BLaER1 (cell line): ENCODE data around the gene SLC7A9.
"Not testable (repeated sequence)": the region's sequence is repeated elsewhere in the genome, so short reads cannot be mapped to it uniquely, and the experiment has no call there.

Experiments
- H3K27ac ChIP-seq: shearing (Covaris generic); formaldehyde crosslinking; 2 replicates; pipeline ENCODE4 v1.8.1; 2022
- H3K27me3 ChIP-seq: shearing (Covaris generic); formaldehyde crosslinking; 2 replicates; pipeline ENCODE4 v1.8.1; 2022
- H3K36me3 ChIP-seq: shearing (Covaris generic); formaldehyde crosslinking; 2 replicates; pipeline ENCODE4 v1.8.1; 2022
- H3K4me1 ChIP-seq: shearing (Covaris generic); formaldehyde crosslinking; 2 replicates; pipeline ENCODE4 v1.8.1; 2022
- H3K4me2 ChIP-seq: shearing (Covaris generic); formaldehyde crosslinking; 2 replicates; pipeline ENCODE4 v1.8.1; 2022
- H3K4me3 ChIP-seq: shearing (Covaris generic); formaldehyde crosslinking; 2 replicates; pipeline ENCODE4 v1.8.1; 2022
- H3K9ac ChIP-seq: shearing (Covaris generic); formaldehyde crosslinking; 2 replicates; pipeline ENCODE4 v1.8.1; 2022
- H3K9me3 ChIP-seq: shearing (Covaris generic); formaldehyde crosslinking; 2 replicates; pipeline ENCODE4 v1.8.1; 2022
- H4K20me1 ChIP-seq: shearing (Covaris generic); formaldehyde crosslinking; 2 replicates; pipeline ENCODE4 v1.8.1; 2022
- Cebpa-rat ChIP-seq: shearing (Covaris generic); IDR thresholded peaks from 2 replicates; pipeline ENCODE4 v1.8.1; 2022

Gene SLC7A9

GRCh38 chr19:32852216-32852615, 17.4 kb downstream of the SLC7A9 start:
- no peak overlapping the region for H3K27ac ChIP-seq
- no peak overlapping the region for H3K4me3 ChIP-seq
- no peak for TF ChIP-seq Cebpa-rat
- no peak overlapping the region for H3K4me2 ChIP-seq
- no peaks in the 10 kb centered on the region for H3K27me3 ChIP-seq
- no peaks in the 10 kb centered on the region for H3K36me3 ChIP-seq
- no peaks in the 10 kb centered on the region for H3K4me1 ChIP-seq
- H3K9me3 ChIP-seq, result no peaks in the 10 kb centered on the region
- H4K20me1 ChIP-seq, result no peaks in the 10 kb centered on the region
- H3K9ac ChIP-seq, result no peak overlapping the region

GRCh38 chr19:32848035-32848434, 21.5 kb downstream of the SLC7A9 start:
- H3K27me3 ChIP-seq, H3K27ac ChIP-seq, H3K9me3 ChIP-seq, H4K20me1 ChIP-seq, H3K36me3 ChIP-seq, H3K9ac ChIP-seq, H3K4me1 ChIP-seq, H3K4me2 ChIP-seq, H3K4me3 ChIP-seq: not testable (repeated sequence)

- Histone ChIP-seq H3K27ac (no peak overlapping the region), H3K9me3 (peaks cover 26% of the 10 kb centered on the region), H3K9ac (no peak overlapping the region), H3K27me3 (no peaks in the 10 kb centered on the region), H3K4me2 (no peak overlapping the region), H4K20me1 (no peaks in the 10 kb centered on the region), H3K4me3 (no peak overlapping the region), H3K4me1 (no peaks in the 10 kb centered on the region), H3K36me3 (no peaks in the 10 kb centered on the region)
- no peak for TF ChIP-seq Cebpa-rat
Measured at GRCh38 chr19:32843716-32844245, 25.8 kb downstream of the SLC7A9 start.

GRCh38 chr19:32842061-32842460, 27.5 kb downstream of the SLC7A9 start:
- no peak overlapping the region for H3K4me2 ChIP-seq
- H3K4me3 ChIP-seq, result no peak overlapping the region
- H3K4me1 ChIP-seq, result no peaks in the 10 kb centered on the region
- H3K27me3 ChIP-seq, result no peaks in the 10 kb centered on the region
- H3K9ac ChIP-seq, result no peak overlapping the region
- H3K36me3 ChIP-seq, result no peaks in the 10 kb centered on the region
- H3K9me3 ChIP-seq, result peaks cover 27% of the 10 kb centered on the region
- H4K20me1 ChIP-seq, result no peaks in the 10 kb centered on the region
- no peak for TF ChIP-seq Cebpa-rat
- H3K27ac ChIP-seq, result no peak overlapping the region

- Histone ChIP-seq H3K4me2 (no peak overlapping the region), H4K20me1 (no peaks in the 10 kb centered on the region), H3K36me3 (no peaks in the 10 kb centered on the region), H3K4me3 (no peak overlapping the region), H3K27ac (no peak overlapping the region), H3K9ac (no peak overlapping the region), H3K9me3 (peaks cover 27% of the 10 kb centered on the region), H3K27me3 (no peaks in the 10 kb centered on the region), H3K4me1 (no peaks in the 10 kb centered on the region)
- no peak for TF ChIP-seq Cebpa-rat
Measured at GRCh38 chr19:32837531-32837930, 32.0 kb downstream of the SLC7A9 start.

GRCh38 chr19:32833388-32833787, 36.2 kb downstream of the SLC7A9 start:
- H4K20me1 ChIP-seq, H3K4me2 ChIP-seq, H3K36me3 ChIP-seq: not testable (repeated sequence)

GRCh38 chr19:32832825-32833224, 36.7 kb downstream of the SLC7A9 start:
- H3K9ac ChIP-seq, H3K27ac ChIP-seq, H3K4me1 ChIP-seq, H3K4me3 ChIP-seq, H3K4me2 ChIP-seq, H3K27me3 ChIP-seq, H3K36me3 ChIP-seq, H3K9me3 ChIP-seq, H4K20me1 ChIP-seq: not testable (repeated sequence)

More at GRCh38 chr19:32833388-32833787, 36.2 kb downstream of the SLC7A9 start:
- not testable (repeated sequence) for H3K9me3 ChIP-seq, H3K4me1 ChIP-seq, H3K9ac ChIP-seq, H3K27me3 ChIP-seq, H3K27ac ChIP-seq, H3K4me3 ChIP-seq

GRCh38 chr19:32832094-32832493, 37.5 kb downstream of the SLC7A9 start:
- H4K20me1 ChIP-seq, H3K36me3 ChIP-seq, H3K9me3 ChIP-seq, H3K27me3 ChIP-seq, H3K4me3 ChIP-seq, H3K9ac ChIP-seq, H3K27ac ChIP-seq, H3K4me2 ChIP-seq, H3K4me1 ChIP-seq: not testable (repeated sequence)

- Histone ChIP-seq H3K9me3 (no peaks in the 10 kb centered on the region), H3K27ac (no peak overlapping the region), H3K27me3 (no peaks in the 10 kb centered on the region), H3K4me2 (no peak overlapping the region), H3K4me1 (no peaks in the 10 kb centered on the region), H4K20me1 (no peaks in the 10 kb centered on the region), H3K36me3 (no peaks in the 10 kb centered on the region), H3K4me3 (no peak overlapping the region), H3K9ac (no peak overlapping the region)
- no peak for TF ChIP-seq Cebpa-rat
Measured at GRCh38 chr19:32831611-32832010, 38.0 kb downstream of the SLC7A9 start.

- no peak overlapping the region for H3K27ac ChIP-seq
- no peaks in the 10 kb centered on the region for H4K20me1 ChIP-seq
- no peak for TF ChIP-seq Cebpa-rat
- H3K9me3 ChIP-seq, result no peaks in the 10 kb centered on the region
- H3K4me1 ChIP-seq, result no peaks in the 10 kb centered on the region
- no peak overlapping the region for H3K9ac ChIP-seq
- H3K36me3 ChIP-seq, result no peaks in the 10 kb centered on the region
- no peak overlapping the region for H3K4me3 ChIP-seq
- no peaks in the 10 kb centered on the region for H3K27me3 ChIP-seq
- H3K4me2 ChIP-seq, result no peak overlapping the region
Measured at GRCh38 chr19:32830231-32831014, 39.1 kb downstream of the SLC7A9 start.

GRCh38 chr19:32829345-32829896, 40.1 kb downstream of the SLC7A9 start:
- H4K20me1 ChIP-seq, result no peaks in the 10 kb centered on the region
- no peak overlapping the region for H3K4me2 ChIP-seq
- H3K4me1 ChIP-seq, result no peaks in the 10 kb centered on the region
- H3K9me3 ChIP-seq, result no peaks in the 10 kb centered on the region
- no peak overlapping the region for H3K4me3 ChIP-seq
- H3K9ac ChIP-seq, result no peak overlapping the region
- TF ChIP-seq Cebpa-rat, result no peak
- H3K27ac ChIP-seq, result no peak overlapping the region
- H3K27me3 ChIP-seq, result no peaks in the 10 kb centered on the region
- no peaks in the 10 kb centered on the region for H3K36me3 ChIP-seq
